Activated CD4-positive, alpha-beta T cell treated with anti-CD3 and anti-CD28 coated beads, Interleukin-2, amount 50 U/mL, for 48 hours (primary cell): ENCODE data around the gene WNT5A.

Source experiments
- DNase-seq, 2 experiments: peaks; one replicate each; pipeline ENCODE4 v3.0.0-alpha.2; 2020

The WNT5A gene

GRCh38 chr3:55486857-55487380 is at the start of gene WNT5A:
WNT5A (minus strand) TSS chr3:55487306; CDS start chr3:55486985, 321 bp downstream.
- no peak for DNase-seq

- DNase-seq, result no peak
Observed at GRCh38 chr3:55534876-55535275, 47.8 kb upstream of the WNT5A start.

- no peak for DNase-seq
Observed at GRCh38 chr3:55532806-55533205, 45.7 kb upstream of the WNT5A start.

- no peak for DNase-seq
Observed at GRCh38 chr3:55531321-55531720, 44.2 kb upstream of the WNT5A start.

GRCh38 chr3:55527361-55527760 is 40.3 kb upstream of the WNT5A start:
- DNase-seq, result no peak

GRCh38 chr3:55526332-55527030 is 39.4 kb upstream of the WNT5A start:
- no peak for DNase-seq

- DNase-seq, result no peak
Observed at GRCh38 chr3:55525436-55525835, 38.3 kb upstream of the WNT5A start.

- DNase-seq, result no peak
Observed at GRCh38 chr3:55524565-55525244, 37.6 kb upstream of the WNT5A start.

- DNase-seq, result no peak
Observed at GRCh38 chr3:55523471-55523870, 36.4 kb upstream of the WNT5A start.

- DNase-seq, result no peak
Observed at GRCh38 chr3:55521738-55522421, 34.8 kb upstream of the WNT5A start.

- no peak for DNase-seq
Observed at GRCh38 chr3:55521064-55521737, 34.1 kb upstream of the WNT5A start.

- no peak for DNase-seq
Observed at GRCh38 chr3:55519019-55519418, 31.9 kb upstream of the WNT5A start.

- no peak for DNase-seq
Observed at GRCh38 chr3:55518451-55518850, 31.3 kb upstream of the WNT5A start.

GRCh38 chr3:55516392-55517030 is 29.4 kb upstream of the WNT5A start:
- DNase-seq, result no peak

GRCh38 chr3:55515550-55516246 is 28.6 kb upstream of the WNT5A start:
- no peak for DNase-seq

GRCh38 chr3:55514962-55515361 is 27.9 kb upstream of the WNT5A start:
- no peak for DNase-seq

- DNase-seq, result no peak
Observed at GRCh38 chr3:55512571-55513343, 25.7 kb upstream of the WNT5A start.

GRCh38 chr3:55511895-55512570 is 24.9 kb upstream of the WNT5A start:
- no peak for DNase-seq

- DNase-seq, result no peak
Observed at GRCh38 chr3:55508335-55508734, 21.2 kb upstream of the WNT5A start.

GRCh38 chr3:55507808-55508207 is 20.7 kb upstream of the WNT5A start:
- DNase-seq, result no peak

GRCh38 chr3:55505776-55506175 is 18.7 kb upstream of the WNT5A start:
- DNase-seq, result no peak
